Astrocyte of the hippocampus (primary cell): ENCODE data around the gene HNRNPA3.
A peak's percentile ranks its signal among the peaks of the same experiment; 100 is the strongest.
"Not testable (repeated sequence)": the region's sequence is repeated elsewhere in the genome, so short reads cannot be mapped to it uniquely, and the experiment has no call there.

Source experiments
- DNase-seq: peaks from one replicate; pipeline ENCODE4 v3.0.0; 2011; ENCODE audit warnings: low read depth, low spot score

HNRNPA3 gene

GRCh38 chr2:177254433-177255226, 42.0 kb downstream of the HNRNPA3 start:
- no peak for DNase-seq

GRCh38 chr2:177255227-177255601, 42.6 kb downstream of the HNRNPA3 start:
- DNase-seq = no peak

- no peak for DNase-seq
Measured at GRCh38 chr2:177256026-177256425, 43.4 kb downstream of the HNRNPA3 start.

DNA sequence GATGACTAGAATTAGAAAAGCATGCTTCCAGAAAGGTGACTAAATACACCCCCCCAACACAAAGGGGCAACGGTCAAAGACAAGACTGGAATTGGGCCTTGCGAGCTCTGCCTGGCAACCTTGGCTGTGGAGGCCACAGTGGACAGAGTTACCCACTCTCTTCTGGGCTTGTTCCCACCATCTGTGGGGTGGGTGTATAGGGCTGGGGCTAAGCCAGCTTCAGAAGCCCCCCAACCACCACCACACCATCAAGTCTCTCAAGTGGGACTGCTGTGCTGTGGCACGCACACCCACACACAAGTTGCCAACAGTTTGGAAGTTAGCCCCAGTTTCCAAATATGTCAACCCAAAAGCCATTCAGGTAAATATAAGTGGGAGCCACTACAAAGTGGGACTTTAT, 44.1 kb downstream of the HNRNPA3 start:
- DNase-seq = no peak

- no peak for DNase-seq
Measured at GRCh38 chr2:177257471-177257870, 44.9 kb downstream of the HNRNPA3 start.

GRCh38 chr2:177258059-177258458, 45.5 kb downstream of the HNRNPA3 start:
- DNase-seq = no peak

DNA sequence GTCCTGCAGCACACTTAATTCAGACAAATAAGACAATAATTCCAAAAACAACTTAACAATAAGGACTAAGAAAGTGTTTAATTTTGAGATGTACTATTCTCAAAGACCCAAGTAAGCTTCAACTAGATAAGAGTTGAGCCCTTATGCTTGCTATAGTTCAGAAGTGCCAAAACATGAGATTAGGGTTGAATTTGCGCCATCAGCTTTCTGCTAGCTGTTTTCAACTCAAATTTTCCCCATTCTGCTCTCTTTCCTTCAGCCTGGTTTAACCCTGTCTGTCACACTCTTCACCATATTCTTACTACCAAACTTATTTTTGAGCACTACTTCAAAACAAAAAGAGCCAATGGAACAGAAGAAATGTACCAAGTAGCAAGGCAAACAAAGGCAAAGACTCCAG, 47.8 kb downstream of the HNRNPA3 start:
- DNase-seq = no peak

DNA sequence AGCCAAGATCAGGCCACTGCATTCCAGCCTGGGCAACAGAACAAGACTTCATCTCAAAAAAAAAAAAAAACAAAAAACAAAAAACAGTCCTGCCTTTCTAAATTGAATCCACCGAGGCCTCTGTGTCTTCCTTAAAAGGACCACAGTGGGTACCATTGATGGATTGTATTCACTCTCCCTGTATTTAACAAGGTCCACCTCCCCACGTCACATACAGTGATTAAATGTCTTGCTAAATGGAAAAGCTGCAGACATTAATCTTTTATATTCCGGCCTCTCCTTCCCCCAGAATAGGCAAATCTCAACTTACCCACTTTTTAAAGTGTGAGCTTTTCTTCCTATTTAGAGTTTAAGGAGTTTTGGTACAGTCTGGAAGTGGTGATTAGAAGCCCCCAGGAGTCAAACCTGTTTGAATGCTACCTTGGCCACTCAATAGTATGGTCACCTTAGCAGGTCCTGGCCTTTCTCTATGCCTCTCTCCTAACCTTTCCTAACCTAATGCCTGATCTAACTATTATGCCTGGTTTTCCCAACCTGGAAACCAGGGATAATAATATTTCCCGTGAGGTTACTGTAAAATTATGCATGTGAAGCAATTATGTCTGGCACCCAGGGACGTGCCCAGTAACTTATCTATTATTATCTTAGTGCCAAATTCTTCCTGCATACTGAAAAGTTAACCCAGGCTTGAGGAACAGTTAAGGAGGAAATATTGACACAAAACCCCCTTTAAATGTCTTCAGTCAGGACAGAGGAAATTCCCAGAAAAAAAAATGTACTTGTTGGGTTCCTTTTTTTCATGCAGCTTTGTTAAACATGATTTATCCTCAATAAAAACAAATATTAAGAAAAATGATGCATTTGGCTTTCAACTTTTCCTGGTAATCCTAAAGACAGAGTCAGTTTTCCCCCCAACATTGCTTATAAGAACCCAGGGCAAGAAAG, 48.8 kb downstream of the HNRNPA3 start:
- no peak for DNase-seq

DNA sequence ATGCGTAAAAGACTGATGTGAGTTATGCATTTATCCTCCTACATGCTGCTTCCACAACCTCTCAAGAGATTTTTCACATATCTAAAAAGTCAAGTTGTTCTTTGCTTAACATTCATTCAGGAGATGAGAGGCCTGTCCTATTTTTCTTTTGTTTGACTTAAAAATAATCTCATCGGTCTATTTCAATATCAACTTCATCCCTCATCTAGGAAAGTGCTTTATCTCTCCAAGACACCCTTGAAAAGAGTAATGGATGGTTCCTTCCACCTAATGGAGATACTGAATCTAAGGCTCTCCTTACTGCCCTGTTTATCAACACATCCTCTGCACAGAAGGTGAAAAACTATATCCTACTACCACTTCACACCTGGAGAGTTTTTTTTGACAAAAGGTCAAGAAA, 49.5 kb downstream of the HNRNPA3 start:
- DNase-seq = no peak

DNA sequence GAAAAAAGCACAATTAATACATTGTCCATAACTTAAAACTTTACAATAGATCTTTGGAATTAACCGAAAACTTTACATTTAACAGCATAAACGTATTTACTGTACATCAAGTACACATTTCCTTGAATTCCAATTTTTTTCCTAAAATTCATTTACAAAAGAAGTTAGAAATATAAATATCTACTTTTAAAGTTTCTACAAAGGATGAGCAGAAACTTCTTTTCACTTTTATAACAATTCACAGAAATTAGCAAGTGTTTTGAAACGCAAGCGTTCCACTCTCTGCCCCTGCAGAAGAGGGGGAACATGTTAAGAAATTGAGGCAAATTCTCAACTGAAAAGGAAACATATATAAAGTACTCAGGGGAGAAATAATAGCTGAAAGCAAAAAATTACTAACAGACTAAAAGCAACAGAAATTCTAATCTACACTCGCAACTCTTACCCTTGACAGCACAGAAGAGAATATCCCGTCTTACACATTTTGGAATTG, 50.4 kb downstream of the HNRNPA3 start:
- no peak for DNase-seq

GRCh38 chr2:177263451-177264208, 51.0 kb downstream of the HNRNPA3 start:
- DNase-seq = peak; percentile 100

- DNase-seq = no peak
Measured at GRCh38 chr2:177264209-177264692, 51.7 kb downstream of the HNRNPA3 start.

GRCh38 chr2:177264693-177265587, 52.3 kb downstream of the HNRNPA3 start, which contains the start of gene NFE2L2:
TSS of gene NFE2L2 (minus strand) at chr2:177264727. CDS start at chr2:177264576, 151 bp downstream.
- DNase-seq = peak; percentile 96

GRCh38 chr2:177265824-177266817, 53.5 kb downstream of the HNRNPA3 start:
- DNase-seq = peak; percentile 58

DNA sequence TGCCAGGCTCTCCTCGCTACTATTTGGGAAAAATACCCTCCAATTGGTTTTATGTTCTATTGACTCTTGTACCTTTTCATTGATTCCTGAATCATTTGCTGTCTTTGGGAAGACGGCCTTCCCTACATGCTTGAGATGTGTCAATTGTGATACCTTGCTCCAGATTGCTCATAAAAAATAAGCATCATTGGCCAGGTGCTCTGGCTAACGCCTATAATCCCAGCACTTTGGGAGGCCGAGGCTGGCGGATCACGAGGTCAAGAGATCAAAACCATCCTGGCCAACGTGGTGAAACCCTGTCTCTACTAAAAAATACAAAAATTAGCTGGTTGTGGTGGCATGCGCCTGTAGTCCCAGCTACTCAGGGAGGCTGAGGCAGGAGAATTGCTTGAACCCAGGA, 54.4 kb downstream of the HNRNPA3 start:
- not testable (repeated sequence) for DNase-seq

- DNase-seq = no peak
Measured at GRCh38 chr2:177268187-177268871, 55.7 kb downstream of the HNRNPA3 start.

DNA sequence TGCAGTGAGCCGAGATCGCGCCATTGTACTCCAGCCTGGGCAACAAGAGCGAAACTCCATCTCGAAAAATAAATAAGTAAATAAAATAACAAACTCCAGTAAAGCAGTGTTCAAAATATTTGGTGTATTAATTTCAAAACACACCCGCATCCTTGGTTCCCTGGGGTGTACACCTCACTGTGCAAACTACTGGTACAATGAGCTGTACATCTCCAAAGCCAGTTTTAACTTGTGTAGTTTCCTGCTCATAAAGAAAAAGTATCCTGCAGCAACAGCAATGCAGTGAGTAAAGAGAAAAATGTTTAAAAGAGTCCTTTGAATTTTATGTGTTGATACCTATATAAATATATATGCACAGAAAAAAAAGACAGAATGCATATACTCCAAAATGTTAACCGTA, 56.3 kb downstream of the HNRNPA3 start:
- no peak for DNase-seq

GRCh38 chr2:177270531-177270930, 57.9 kb downstream of the HNRNPA3 start:
- DNase-seq = no peak
